ENCODE data around the gene HORMAD2.
A peak's percentile ranks its signal among the peaks of the same experiment; 100 is the strongest.
"Not testable (repeated sequence)": the region's sequence is repeated elsewhere in the genome, so short reads cannot be mapped to it uniquely, and the experiment has no call there.

HORMAD2 gene

DNA sequence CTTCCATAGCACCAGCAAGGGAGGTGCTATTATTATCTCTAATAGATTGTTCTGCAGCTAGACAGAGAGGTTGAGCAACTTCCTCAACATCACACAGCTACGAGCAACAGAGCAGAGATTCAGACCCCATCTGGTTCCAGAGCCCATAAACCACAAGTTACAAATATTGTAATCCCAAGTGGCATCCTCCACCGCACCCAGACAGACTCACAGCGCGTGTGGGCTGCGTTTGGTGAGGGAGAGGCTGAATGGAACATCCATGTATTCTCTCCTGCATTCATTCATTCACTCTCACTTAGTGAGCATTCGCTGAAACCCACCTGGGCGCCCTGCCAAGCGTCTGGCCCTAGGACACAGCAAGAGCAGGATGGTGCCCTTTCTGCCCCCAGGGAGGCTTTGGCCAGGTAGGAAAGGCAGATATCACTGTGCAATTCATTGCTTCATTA is 132.8 kb downstream of the HORMAD2 start:
- no peak for DNase-seq

DNA sequence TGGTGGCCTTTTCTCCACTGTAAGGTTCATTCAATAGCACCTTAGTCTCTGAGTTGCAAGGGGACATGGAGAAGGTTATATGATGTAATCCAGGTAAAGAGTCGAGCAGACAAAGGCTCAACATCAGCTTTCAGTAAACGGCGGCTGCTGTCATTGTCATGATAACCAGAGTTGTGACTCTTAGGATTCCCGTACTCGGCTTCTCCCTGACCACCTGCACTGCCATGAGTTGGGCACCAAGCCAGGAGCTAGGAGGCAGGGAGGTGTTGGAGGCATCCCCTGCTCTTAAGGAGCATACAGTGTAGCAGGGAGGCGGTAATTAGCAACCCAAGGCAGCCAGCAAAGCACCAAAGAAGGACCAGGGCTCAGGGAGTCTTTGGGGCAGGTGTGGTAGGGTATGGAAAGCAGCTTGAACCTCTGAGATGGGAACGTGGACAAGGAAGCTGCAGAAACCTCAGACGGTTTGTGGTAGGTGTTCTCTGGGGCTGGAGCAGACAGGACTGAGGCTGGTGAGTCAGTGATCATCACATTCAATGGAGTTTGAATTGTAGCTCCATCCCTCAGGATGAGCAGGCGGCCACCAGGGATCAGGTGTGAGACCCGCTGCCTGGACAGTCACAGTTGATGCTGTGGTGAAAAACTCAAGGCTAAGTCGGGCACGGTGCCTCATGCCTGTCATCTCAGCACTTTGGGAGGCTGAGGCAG is 134.6 kb downstream of the HORMAD2 start:
- no peak for DNase-seq

DNA sequence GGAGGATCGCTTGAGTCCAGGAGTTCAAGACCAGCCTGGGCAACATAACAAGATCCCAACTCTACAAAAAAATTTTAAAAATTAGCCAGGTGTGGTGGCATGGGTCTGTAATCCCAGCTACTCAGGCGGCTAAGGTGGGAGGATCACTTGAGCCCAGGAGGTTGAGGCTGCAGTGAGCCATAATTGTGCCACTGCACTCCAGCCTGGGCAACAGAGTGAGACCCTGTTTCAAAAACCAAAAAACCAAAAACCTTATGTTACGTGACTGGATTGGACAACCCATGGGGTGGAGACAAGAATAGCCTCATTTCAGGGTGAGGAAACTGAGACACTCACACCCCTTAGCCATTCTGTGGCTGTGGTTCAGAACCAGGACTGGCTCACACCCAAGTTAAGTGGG is 136.0 kb downstream of the HORMAD2 start:
- DNase-seq, result not testable (repeated sequence)

DNA sequence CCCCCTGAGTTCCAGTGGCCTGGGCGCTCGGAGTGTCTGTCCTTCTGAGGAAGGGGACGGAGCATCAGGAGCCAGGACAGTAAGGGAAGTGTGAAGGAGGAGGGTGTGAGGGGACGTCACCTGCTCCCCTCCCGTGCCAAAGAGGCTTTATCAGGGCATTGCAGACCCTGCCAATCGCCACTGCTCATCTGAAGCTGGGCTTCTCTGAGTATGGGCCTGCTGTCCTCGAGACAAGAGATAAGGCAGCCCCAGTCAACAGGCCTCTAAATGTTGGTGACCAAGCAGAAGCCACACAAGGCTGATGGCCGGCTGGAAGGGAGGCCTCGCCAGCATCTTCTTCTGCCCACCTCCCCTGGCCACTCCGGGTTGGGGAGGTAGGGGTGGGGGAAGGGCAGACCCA is 136.4 kb downstream of the HORMAD2 start:
- DNase-seq, result no peak

DNA sequence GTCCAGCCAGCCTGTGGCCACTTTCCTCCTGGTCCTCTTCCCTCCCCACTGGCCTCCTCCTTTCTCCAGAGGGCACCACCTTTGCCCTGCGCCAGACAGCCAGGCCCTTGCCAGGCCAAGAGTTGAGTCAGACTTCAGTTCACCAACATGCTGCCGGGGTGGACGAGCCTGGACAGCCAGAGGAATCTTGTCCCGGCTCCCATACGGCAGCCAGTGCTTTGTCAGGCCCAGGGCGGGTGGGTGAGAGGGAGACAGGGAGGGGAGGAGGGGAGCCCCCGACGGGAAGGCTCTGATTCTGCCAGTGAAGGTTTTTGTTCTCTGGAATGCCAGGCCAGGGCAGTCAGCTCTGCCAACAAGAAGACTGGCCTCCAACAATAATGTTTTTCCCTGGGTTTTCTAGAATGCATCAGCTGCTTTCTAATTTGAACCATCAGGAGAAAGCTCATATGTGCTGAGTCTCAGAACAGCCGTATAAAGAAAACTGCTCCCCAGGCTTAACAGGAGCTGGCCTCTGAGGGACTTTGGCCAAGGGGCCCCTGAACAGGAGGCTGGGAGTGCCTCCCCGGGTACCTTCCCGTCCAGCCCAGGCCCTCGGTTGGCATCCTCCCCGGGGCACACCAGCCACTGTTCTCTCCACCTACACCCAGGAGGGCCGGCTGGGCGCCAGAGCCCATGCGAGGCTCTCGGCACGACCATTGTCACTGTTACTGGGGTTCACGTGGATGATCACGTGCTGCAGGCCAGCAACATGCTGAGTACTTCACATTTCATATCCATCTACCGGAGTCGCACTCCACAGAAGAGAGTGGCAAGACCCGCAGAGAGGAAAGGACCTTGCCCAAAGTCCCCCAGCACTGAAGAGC is 137.7 kb downstream of the HORMAD2 start:
- no peak for DNase-seq

DNA sequence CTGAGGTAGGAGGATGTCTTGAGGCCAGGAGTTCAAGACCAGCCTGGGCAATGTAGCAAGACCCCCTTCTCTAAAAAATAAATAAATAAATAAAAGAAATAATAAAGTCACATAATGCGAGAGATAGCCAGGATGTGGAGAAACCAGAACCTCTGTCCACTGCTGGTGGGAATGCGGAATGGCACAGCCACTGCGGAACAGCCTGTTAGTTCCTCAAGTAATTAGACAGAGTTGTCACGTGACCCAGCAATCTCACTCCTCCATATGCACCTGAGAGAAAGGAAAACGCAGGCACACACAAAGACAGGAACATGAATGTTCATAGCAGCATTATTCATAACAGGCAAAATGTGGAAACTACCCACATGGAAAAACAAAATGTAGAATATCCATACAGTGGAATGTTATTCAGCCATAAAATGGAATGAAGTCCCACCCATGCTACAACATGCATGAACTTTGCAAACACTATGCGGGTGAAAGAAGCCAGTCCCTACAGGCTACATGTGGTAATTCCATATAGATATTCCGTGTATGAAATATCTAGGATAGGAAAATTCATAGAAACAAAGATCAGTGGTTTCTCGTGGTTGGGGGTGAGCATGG is 138.9 kb downstream of the HORMAD2 start:
- no peak for DNase-seq

DNA sequence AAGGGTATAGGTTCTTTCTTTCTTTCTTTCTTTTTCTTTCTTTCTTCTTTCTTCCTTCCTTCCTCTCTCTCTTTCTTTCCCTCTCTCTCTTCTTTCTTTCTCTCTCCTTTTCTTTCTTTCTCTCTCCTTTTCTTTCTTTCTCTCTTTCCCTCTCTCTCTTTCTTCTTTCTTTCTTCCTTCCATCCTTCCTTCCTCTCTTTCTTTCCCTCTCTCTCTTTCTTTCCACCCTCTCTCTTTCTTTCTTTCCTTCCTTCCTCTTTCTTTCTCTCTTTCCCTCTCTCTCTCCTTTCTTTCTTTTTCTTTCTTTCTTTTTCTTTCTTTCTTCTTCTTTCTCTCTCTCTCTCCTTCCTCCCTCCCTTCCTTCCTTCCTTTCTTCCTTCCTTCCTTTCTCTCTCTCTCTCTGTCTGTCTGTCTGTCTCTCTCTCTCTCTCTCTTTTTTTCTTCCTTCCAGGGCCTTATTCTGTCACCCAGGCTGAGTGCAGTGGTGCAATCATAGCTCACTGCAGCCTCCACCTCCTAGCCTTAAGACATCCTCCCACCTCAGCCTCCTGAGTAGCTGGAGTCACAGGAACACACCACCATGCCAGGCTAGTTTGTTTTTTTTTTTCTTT is 139.5 kb downstream of the HORMAD2 start:
- no peak for DNase-seq

DNA sequence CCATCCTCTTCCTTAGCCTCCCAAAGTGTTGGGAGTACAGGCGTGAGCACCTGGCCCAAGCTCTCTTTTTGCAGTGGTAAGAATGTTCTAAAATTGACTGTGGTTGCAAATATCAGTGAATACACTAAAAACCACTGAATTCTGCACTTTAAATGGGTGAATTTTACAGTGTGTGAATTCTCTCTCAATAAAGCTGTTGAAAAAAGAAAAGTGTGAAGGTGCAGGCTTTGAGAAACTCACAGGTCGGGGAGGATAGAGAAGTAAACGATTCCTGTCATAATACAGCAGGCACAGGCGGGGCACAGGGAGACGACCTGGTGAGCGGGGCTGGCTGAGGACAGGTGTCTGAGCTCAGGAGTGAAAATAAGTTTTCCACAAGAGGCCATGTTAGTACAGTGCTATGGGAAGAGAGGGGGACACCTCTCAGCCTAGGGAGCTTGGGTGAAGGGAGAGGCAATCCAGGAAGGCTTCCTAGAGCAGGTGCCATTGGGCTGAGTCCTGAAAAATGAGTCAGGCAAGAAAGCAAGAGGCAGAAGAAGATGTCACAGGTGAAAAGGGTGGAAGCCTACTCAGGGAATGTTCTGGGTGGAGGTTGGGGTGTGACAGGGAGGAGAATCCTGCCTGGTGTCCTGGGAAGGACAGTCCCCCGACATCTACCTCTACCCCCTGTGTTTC is 140.2 kb downstream of the HORMAD2 start:
- DNase-seq, result no peak

DNA sequence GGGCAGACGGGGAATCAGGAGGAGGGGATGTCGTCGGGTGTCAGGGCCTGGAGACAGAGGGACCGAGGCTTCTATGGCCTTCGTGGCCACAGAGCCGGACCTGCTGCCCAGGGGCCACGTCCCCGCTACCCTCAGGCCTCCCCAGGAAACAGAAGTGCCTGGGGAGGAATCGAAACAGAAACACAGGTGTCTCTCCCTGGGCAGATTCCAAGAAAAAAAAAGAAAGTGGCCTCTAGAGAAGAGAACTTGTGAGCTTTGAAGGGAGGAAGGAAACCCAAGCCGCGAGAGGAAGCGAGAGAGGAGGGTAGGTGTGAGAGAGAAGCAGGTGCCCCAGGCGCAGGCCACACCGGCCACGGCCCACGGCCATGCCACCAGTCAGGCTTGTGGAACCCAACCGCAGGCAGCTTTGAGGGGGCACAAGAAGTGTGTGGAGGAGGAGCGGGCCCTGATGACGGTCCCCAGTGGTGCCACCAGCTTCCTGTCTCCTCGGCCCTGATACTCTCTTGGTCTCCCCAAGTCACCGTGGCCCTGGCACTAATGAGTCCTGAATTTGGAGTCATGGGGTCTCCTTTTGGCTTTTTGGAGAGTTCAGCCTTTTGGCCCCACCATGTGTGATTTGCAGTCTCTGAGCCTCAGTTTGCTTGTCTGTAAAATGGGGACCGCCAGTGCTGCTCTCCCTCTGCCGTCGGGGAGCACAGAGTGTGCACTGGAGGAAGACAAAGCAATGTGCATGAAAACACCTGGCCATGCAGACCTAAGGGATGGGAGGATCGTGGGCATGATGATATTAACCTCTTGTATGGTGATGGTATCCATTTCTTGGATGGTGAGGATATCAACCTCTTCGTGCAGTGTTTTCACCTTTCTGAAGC is 141.1 kb downstream of the HORMAD2 start:
- DNase-seq, result peak; percentile 77

DNA sequence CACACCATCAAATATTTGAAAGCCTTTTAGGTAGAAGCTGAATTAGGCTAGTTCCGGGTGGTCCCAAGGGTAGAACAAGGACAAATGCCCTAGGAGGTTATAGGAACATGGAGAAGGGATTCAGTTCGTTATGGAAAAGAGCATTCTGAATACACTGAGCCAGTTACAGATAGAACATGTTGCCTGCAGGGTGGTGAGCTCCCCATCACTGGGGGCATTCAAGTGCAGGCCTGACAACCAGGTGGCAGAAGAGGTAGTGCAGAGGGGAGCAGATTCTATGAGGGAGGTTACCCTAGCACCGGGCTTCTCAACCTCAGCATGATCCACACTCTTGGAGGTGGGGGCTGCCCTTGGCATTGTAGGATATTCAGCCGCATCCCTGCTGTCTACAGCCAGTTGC is 142.1 kb downstream of the HORMAD2 start:
- no peak for DNase-seq

DNA sequence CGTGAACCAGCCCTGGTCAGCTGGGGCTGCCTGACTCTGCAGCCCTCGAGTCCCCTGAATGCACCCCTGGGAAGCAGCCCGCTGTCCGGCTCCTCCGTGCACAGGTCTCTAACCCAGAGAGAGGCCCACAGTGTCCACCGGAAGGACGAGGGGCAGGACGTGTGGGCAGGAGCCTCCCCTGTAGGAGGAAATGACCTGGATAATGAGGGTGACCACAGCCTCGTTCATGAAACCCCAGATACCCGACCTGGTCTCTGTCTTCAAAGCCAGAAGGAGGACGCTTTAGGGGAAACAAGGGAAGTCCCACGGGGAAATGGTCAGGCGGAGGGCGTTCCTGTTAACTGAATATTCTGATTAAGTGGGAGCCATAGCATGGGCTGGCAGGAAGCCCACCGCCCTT is 143.0 kb downstream of the HORMAD2 start:
- no peak for DNase-seq

DNA sequence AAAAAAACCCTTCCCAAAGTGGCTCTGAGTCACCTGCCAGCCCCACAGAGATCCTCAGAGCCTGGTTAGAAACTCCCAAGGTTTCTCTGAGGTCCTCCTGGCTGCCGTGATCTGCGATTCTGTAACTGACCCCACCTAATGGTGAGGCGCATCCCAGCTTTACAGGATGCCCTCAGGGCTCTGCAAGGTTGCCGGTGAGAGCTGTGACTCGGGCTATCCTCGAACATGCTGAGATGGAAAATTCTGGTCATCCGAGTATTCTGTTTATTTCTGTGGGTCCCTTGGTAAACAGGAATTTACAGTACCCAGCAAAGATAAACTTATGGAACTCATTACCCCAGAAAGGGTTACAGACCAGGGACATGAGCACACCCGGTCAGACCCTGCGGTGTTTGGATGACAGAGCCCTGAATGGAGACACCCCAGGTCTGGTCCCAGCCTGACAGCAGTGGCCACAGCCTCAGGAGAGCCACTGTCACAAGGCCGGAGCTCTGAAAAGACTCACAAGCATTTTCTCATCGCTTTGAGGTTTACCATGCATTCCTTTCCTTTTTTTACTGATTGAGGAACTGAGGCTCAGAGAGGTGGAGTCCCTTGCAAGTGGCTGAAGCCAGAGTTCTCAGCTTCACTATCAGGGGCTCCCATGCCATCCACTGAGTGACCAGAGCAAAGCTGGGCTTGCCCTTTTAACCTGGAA is 144.0 kb downstream of the HORMAD2 start:
- no peak for DNase-seq

DNA sequence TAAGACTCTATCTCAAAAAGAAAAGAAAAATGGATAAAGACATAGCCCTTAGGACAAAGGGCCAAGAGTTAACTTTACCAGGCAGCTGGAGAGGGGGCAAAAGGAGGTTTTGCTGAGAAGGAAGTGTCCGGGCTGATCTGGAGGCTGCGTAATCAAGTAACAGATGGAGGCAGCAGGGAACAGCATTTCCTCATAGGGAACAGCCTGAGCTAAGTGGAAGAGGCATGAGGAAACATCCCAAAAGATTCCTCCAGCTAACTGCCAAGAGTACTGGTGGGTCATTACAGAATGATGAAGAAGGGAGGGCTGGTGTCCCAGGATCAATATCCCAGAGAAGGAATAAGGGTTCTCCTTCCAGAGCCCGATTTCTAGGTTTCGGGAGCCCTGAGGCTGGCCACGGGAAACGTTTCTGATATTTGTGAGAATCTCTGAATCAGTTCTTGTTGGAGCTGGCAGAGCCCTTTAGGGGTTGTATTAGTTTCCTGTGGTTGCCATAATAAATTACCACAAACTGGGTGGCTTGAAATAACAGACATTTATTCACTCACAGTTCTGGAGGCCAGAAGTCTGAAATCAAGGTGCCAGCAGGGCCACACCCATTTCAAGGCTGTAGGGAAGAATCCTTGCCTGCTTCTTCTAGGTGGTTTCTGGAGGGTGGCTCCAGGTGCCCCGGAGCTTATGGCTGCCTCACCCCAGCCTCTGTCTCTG is 145.1 kb downstream of the HORMAD2 start:
- DNase-seq, result no peak

DNA sequence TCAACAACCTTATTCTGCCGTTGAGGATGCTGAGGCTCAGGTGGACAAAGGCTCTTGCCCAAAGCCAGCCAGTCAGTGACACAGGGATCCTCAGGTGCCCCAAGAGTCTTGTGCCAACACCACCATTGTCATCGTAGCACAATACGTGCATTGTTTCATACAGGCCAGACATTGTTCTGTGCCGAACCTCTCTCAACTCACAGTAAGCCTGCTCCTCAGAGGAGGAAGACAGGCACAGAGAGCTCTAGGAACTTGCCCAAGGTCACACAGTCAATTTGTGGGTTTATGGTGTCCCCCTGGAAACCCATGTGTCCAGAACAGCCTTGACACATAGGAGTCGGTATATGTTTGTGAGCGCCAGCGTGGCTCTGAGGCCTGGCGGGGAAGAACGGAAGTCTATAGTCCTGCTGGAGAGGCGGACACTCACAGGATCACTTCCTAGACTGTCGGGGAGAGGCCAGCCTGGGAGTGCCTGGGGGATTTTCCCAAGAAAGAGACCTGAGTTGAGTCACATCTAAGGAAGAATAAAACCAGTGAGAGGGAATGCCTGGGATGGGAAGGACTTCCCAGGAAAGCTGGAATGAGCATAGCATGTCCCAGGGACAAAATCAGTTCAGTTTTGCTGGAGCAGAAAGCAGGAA is 146.0 kb downstream of the HORMAD2 start:
- no peak for DNase-seq

Measured in activated CD4-positive, alpha-beta T cell treated with anti-CD3 and anti-CD28 coated beads, Interleukin-2, amount 50 U/mL, for 16 hours (primary cell).